HUES64 (cell line): ENCODE data around the gene RAVER1.

Experiments
- H3K27ac ChIP-seq: 2 replicates; pipeline ENCODE4 v1.7.0; 2013; ENCODE audit warnings: low read depth, low read length, inconsistent platforms
- H3K27me3 ChIP-seq: 2 replicates; pipeline ENCODE4 v1.6.1; 2013; ENCODE audit warnings: mild to moderate bottlenecking, low read length; ENCODE audit not compliant: insufficient read depth
- H3K36me3 ChIP-seq: 2 replicates; pipeline ENCODE4 v1.6.1; 2013; ENCODE audit warnings: mild to moderate bottlenecking, low read length; ENCODE audit not compliant: insufficient read depth
- H3K4me1 ChIP-seq: 2 replicates; pipeline ENCODE4 v1.6.1; 2013; ENCODE audit warnings: mild to moderate bottlenecking, low read length, moderate library complexity; ENCODE audit not compliant: insufficient read depth
- H3K4me3 ChIP-seq: 2 replicates; pipeline ENCODE4 v1.5.1; 2013; ENCODE audit warnings: mild to moderate bottlenecking, low read length, moderate library complexity
- H3K9ac ChIP-seq: 2 replicates; pipeline ENCODE4 v1.6.1; 2013; ENCODE audit warnings: mild to moderate bottlenecking, low read depth, low read length
- H3K9me3 ChIP-seq: 2 replicates; pipeline ENCODE4 v1.6.1; 2013; ENCODE audit warnings: low read depth, low read length; ENCODE audit not compliant: insufficient read depth
- WGBS: fragments of 150-250, 120-280 bp; methylation state at CpG from one replicate; pipeline ENCODE4 v1.1.7; 2013; ENCODE audit warnings: missing lambda C conversion rate; 5-methylcytosine and 5-hydroxymethylcytosine counted together

Gene RAVER1

DNA sequence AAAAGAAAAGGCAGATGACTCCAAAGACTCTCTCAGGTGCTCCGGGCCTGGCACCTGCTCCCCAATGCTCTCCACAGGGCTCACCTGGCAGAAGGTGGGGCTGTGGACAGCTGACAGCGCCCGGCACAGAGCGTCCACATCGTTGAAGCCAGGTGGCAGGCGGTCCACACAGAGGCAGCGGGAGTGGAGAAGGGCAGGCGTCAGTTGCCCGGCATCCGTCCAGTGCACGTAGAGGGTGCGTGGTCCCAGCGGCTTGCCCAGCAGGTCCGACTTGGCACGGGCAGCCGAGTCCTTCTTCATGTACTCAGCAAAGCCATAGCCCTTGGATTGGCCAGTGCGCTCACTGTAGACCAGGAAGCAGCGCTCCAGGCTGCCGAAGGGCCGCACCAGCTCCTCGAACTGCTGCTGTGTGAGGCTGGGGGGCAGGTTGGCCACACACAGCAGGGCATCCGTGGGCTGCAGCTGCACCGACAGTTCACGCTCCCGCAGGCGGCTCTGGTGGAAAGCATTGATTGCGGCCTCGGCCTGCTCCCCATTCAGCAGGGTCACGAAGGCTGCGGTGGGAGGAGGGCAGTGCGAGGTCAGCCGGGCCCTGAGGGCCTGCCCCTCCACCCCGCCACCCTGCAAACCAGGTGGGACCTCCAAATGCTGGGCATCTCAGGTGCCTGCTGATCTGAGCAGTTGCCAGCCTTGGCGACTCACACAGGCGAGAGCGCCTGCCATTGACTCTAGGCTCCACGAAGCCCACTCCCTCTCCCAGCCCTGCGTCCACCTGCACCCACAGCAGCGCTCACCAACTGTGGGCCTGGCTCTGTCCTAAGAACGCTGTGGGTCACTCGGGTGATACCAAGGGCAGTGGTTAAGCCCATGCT, 4.5 kb downstream of the RAVER1 start:
- 97% methylated on average over 41 of the region's 41 CpGs for WGBS
- Histone ChIP-seq H3K27me3 (no peaks in the 10 kb centered on the region), H3K4me1 (0 out of 2 replicates have a peak, but pooled peaks cover 3% of the 10 kb centered on the region), H3K9me3 (no peaks in the 10 kb centered on the region), H3K36me3 (peaks cover 72% of the 10 kb centered on the region), H3K9ac (no peak overlapping the region), H3K27ac (no peak overlapping the region), H3K4me3 (no peak overlapping the region)

DNA sequence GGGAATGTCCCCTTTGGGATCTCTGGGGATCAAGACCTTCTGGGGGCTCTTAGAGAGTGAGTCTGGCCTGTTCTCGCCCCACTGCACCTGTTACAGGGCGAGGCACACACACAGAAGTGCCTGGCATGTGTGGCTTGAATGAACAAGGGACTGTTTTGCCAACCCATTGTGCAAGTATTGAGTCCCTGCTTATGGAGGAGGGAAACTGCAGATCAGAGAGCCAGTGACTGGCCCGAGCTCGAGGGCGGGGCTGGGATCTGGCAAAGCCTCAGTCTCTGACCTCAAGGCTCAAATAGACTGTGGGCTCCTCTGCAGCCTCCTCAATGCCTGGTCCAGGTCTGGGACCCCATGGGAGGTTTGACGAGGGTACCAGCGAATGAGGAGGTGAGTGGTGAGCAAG, 5.5 kb downstream of the RAVER1 start:
- Histone ChIP-seq H3K9ac (no peak overlapping the region), H3K27me3 (no peaks in the 10 kb centered on the region), H3K4me1 (0 out of 2 replicates have a peak, but pooled peaks cover 3% of the 10 kb centered on the region), H3K9me3 (no peaks in the 10 kb centered on the region), H3K36me3 (peaks cover 82% of the 10 kb centered on the region), H3K27ac (no peak overlapping the region), H3K4me3 (no peak overlapping the region)
- 96% methylated on average over 7 of the region's 7 CpGs for whole genome bisulfite sequencing

DNA sequence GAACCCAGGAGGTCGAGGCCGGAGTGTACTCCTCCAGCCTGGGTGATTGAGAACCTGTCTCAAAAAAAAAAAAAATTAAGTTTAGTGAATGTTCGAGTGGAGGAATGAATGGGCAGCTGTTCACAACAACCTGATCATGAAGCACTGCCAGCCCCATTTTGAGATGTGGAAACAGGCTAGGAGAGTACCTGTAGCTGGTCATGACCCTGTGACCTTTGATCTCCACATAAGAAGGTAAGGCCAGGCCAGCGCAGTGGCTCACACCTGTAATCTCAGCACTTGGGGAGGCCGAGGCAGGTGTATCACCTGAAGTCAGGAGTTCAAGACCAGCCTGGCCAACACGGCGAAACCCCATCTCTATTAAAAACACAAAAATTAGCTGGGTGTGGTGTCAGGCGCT, 7.6 kb downstream of the RAVER1 start:
- WGBS, result 96% methylated on average over 8 of the region's 8 CpGs
- H3K9me3 ChIP-seq, result no peaks in the 10 kb centered on the region
- H3K4me3 ChIP-seq, result no peak overlapping the region
- H3K9ac ChIP-seq, result no peak overlapping the region
- no peaks in the 10 kb centered on the region for H3K4me1 ChIP-seq
- H3K36me3 ChIP-seq, result peaks cover 96% of the 10 kb centered on the region
- H3K27ac ChIP-seq, result no peak overlapping the region
- no peaks in the 10 kb centered on the region for H3K27me3 ChIP-seq

DNA sequence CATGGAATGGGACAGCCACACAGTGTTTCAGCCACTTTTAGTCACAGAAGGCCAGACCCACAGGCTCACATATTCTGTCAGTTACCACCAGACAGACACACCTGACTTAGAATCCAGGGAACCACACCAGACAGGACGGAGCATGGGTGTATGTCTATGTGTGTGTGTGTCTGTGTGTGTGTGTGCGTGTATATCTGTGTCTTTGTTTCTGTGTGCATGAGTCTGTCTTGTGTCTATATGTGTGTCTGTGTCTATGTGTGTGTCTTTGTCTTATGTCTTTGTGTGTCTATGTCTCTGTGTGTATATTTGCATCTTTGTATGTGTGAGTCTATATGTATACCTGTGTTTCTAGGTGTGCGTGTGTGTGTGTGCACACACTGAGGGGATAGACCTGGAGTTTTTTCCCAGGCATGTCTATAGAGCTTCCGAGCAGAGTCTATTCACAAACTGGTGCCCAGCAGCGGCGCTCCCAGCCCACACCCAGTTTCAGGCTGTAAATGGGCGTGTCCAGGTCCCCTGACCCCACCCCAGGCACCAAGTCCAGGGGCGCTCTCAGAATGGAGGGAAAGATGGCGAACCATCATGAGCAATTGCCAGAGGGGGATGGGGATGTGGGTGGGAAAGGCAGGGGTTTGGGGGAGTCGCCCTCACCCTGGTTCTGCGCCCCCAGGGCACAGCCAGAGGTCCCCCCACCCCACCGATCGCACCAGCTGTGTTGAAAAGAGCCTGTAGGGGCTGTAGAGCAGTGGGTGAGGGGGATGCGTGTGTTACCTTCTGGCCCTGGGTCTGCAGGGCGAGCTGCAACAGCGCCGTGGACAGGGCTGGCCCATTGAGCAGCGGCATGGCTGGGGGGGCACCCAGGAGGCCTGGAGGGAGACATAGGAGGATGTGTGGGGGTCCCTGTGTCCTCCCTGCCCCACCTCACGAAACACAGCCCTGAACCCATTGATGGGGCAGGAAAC, 11.2 kb downstream of the RAVER1 start:
- Histone ChIP-seq H3K4me1 (no peaks in the 10 kb centered on the region), H3K4me3 (no peak overlapping the region), H3K36me3 (peaks cover 90% of the 10 kb centered on the region), H3K27ac (no peak overlapping the region), H3K27me3 (no peaks in the 10 kb centered on the region), H3K9ac (no peak overlapping the region), H3K9me3 (no peaks in the 10 kb centered on the region)
- WGBS, result 94% methylated on average over 19 of the region's 19 CpGs

GRCh38 chr19:10321417-10321797, 11.9 kb downstream of the RAVER1 start:
- H3K9me3 ChIP-seq, result no peaks in the 10 kb centered on the region
- H3K9ac ChIP-seq, result no peak overlapping the region
- H3K4me1 ChIP-seq, result 0 out of 2 replicates have a peak, but pooled peaks cover under 1% of the 10 kb centered on the region
- peaks cover 86% of the 10 kb centered on the region for H3K36me3 ChIP-seq
- WGBS, result 96% methylated on average over 11 of the region's 11 CpGs
- H3K27ac ChIP-seq, result no peak overlapping the region
- H3K27me3 ChIP-seq, result no peaks in the 10 kb centered on the region
- H3K4me3 ChIP-seq, result no peak overlapping the region

GRCh38 chr19:10320602-10321416, 12.5 kb downstream of the RAVER1 start:
- Histone ChIP-seq H3K4me1 (peaks cover 6% of the 10 kb centered on the region; the same call in 1 of the 2 replicates), H3K4me3 (no peak overlapping the region), H3K36me3 (peaks cover 83% of the 10 kb centered on the region), H3K27ac (no peak overlapping the region), H3K27me3 (no peaks in the 10 kb centered on the region), H3K9me3 (no peaks in the 10 kb centered on the region), H3K9ac (no peak overlapping the region)
- WGBS, result 94% methylated on average over 31 of the region's 32 CpGs

DNA sequence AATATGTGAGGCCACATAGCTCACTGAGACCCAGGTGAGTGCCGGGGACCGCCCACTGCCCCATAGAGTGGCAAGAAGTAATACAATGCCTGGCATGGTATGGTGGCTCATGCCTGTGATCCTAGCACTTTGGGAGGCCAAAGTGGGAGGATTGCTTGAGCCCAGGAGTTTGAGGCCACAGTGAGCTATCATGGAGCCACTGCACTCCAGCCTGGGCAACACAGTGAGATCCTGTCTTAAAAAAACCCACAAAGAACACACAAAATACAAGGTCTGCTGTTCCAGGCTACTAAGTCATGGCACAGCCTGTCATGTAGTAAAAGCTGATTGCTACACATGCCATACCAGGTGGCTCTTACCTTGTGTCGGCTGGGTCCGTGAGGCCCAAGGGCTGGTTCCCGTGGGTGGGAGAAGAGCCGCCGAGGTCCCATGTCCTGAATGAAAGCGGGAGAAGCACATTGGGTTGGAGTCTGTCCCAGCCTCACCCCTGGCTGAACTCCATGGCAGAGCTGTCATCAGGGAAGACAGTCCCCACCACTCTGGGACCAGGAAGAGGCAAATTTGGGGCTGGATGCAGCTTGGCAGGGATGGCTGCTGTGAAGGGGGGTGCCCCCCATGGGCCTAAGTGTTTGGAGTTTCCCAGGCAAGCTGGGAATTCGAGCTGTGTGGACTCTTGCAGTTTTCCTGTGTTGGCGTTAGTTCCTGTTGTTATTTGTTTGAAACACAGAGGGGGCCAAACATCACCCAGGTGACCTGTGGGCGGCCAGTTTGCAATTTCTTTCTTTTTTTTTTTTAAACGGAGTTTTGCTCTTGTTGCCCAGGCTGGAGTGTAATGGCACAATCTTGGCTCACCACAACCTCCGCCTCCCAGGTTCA, 14.3 kb downstream of the RAVER1 start:
- peaks cover 65% of the 10 kb centered on the region for H3K36me3 ChIP-seq
- 95% methylated on average over 13 of the region's 13 CpGs for WGBS
- no peaks in the 10 kb centered on the region for H3K9me3 ChIP-seq
- no peak overlapping the region for H3K27ac ChIP-seq
- no peak overlapping the region for H3K4me3 ChIP-seq
- no peaks in the 10 kb centered on the region for H3K27me3 ChIP-seq
- peaks cover 6% of the 10 kb centered on the region; the same call in 1 of the 2 replicates for H3K4me1 ChIP-seq
- H3K9ac ChIP-seq, result no peak overlapping the region

DNA sequence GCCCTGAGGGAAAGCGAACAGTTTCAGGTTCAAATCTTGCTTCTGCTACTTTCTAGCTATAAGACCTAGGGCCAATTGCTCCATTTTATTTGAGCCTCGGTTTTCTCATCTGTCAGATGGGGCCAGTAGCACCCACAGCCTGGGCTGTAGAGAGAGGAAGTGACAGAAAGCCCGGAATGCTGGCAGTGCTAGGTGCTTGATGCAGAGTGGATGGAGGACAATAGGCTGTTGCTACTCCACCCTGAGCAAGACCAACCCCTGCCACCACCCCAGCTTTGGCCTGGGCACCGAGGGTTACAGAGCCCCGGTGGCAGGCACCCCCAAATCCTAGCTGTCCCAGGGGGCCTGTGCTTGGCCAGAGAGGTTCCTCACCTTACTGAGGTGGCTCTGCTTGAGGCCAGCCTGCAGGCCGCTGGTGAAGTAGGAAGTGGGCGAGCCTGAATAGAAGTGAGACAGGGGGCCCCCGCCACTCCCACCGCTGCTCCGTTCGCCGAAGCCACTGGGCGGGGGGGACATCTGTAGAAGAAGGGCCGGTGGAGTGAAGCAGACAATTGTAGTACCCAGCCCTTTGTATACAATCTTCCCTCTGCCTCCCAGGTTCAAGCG, 15.4 kb downstream of the RAVER1 start:
- H3K27ac ChIP-seq, result no peak overlapping the region
- H3K9me3 ChIP-seq, result no peaks in the 10 kb centered on the region
- H3K9ac ChIP-seq, result no peak overlapping the region
- no peak overlapping the region for H3K4me3 ChIP-seq
- no peaks in the 10 kb centered on the region for H3K27me3 ChIP-seq
- H3K4me1 ChIP-seq, result peaks cover 6% of the 10 kb centered on the region; the same call in 1 of the 2 replicates
- H3K36me3 ChIP-seq, result peaks cover 55% of the 10 kb centered on the region
- 95% methylated on average over 15 of the region's 15 CpGs for WGBS

DNA sequence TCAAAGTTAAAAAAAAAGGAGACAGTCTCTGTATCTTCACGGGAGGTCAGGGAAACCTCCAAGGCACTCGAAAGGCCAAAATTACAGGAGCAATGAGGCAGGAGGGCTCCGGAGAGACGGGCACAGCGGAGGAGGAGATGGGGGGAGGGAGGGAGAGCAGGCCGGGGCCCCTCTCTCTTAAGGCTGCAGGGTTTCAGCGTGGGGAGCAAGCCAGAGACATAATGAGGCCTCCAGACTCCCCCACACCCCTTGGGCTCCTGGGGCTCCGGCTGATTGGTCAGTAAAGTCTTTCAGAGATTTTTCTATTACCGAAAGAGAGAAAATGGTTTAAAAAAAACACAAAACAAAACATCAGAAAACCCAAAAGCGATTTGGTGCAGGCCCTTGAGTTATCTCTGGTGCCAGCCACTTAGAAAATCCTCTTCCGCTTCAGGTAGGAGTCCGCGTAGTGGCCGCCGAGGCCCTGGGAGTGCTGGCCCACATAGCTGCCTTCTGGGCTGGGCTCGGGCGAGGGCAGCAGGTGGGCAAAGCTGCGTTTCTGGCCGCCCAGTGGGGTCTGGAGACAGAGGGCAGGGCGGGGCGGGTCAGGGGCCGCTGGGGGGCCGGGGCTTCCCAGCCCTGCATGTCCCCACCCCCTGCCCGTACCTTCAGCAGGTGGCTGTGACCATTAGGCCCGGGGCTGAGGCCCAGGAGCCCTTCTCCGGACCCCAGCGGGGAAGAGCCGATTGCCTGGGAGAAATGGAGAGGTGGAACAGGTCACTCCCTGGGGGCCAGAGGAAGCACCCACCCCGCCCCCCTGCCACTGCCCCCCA, 16.1 kb downstream of the RAVER1 start:
- H3K36me3 ChIP-seq, result peaks cover 48% of the 10 kb centered on the region
- H3K9ac ChIP-seq, result no peak overlapping the region
- H3K4me1 ChIP-seq, result peaks cover 6% of the 10 kb centered on the region; the same call in 1 of the 2 replicates
- H3K9me3 ChIP-seq, result no peaks in the 10 kb centered on the region
- H3K27ac ChIP-seq, result no peak overlapping the region
- 95% methylated on average over 27 of the region's 29 CpGs for WGBS
- H3K4me3 ChIP-seq, result no peak overlapping the region
- no peaks in the 10 kb centered on the region for H3K27me3 ChIP-seq
